Immature natural killer cell (primary cell): ENCODE measurements around the gene ARHGAP26. TPM values are rescaled to one million over a fixed set of nuclear protein-coding genes. Genes with fewer than 3 reads are reported as not detected.
A peak's percentile ranks its signal among the peaks of the same experiment; 100 is the strongest.

Experiments
- DNase-seq, 3 donors: peaks; one replicate each; pipeline ENCODE4 v3.0.0; 2022; ENCODE audit warnings: mixed read lengths in 1 of 3
- H3K27ac Mint-ChIP-seq, 6 donors: one replicate each; pipeline ENCODE4 v1.8.0; 2020; ENCODE audit warnings: mixed read lengths in 6 of 6, mild to moderate bottlenecking in 5 of 6, inconsistent platforms in 4 of 6, moderate library complexity in 3 of 6
- H3K27me3 Mint-ChIP-seq, 3 donors: one replicate each; pipeline ENCODE4 v1.8.0; 2020 to 2021; ENCODE audit warnings: low read depth in 3 of 3, mild to moderate bottlenecking in 3 of 3, mixed read lengths in 3 of 3, moderate library complexity in 3 of 3, inconsistent platforms in 1 of 3
- H3K36me3 Mint-ChIP-seq, 3 donors: one replicate each; pipeline ENCODE4 v1.8.0; 2020; ENCODE audit warnings: mixed read lengths in 3 of 3, inconsistent platforms in 2 of 3, mild to moderate bottlenecking in 2 of 3
- H3K4me1 Mint-ChIP-seq, 2 donors: one replicate each; pipeline ENCODE4 v1.8.0; 2020; ENCODE audit warnings: inconsistent platforms in 2 of 2, mild to moderate bottlenecking in 2 of 2, mixed read lengths in 2 of 2, moderate library complexity in 1 of 2
- H3K4me3 Mint-ChIP-seq, 5 donors: one replicate each; pipeline ENCODE4 v1.8.0; 2020; ENCODE audit warnings: mild to moderate bottlenecking in 5 of 5, mixed read lengths in 5 of 5, inconsistent platforms in 3 of 5, moderate library complexity in 3 of 5
- H3K9me3 Mint-ChIP-seq, 6 donors: one replicate each; pipeline ENCODE4 v1.8.0; 2020; ENCODE audit warnings: mild to moderate bottlenecking in 6 of 6, mixed read lengths in 6 of 6, inconsistent platforms in 4 of 6, moderate library complexity in 3 of 6
- polyA plus RNA-seq, 3 donors: library from polyadenylated mRNA; unstranded; fragments of 300-500 nt; fragmentation: Illumina TruSeq; gene quantifications; one replicate each; pipeline ENCODE4 v1.2.3, GENCODE V29; 2021

ARHGAP26 gene
- polyA plus RNA-seq, 3 donors from 2014 or later = 14.5 to 43.7 (median 17.6) TPM

DNA sequence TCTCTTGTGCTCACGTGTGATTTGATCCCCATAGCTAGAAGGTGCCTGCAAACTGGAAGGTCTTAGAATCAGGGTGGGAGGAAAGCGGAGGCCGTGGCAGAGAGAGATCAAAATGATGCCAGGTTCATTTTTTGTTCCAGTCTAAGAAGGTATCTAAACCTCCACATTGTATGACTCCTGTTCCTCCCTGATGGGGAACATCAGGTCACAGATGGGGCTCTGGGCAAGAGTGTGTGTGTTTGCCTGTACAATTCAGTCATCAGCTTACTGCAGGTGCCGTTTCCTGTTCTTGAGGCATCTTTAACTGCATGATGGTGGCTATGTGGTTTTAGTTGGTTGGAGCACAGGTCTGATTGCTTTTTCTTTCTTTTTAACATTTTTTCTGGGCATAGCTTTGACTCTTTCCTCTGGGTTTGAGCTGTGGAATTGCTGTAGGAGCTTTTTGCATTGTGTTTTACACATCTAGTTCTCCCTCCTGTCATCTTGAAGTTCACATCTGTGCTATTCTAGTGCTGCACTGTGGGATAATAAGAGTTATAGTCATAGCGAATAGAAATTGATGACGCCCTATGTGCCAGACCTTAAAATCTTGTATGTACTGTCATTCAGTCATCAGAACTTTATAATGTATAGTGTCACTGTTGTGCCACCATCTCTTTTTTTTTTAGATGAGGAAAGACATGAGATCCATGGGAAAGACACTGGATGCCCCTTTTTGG is 30.8 kb downstream of the ARHGAP26 start:
- Mint-ChIP-seq H3K4me1 (peaks cover 79 to 95% of the 10 kb centered on the region in 2 donors), H3K4me3 (peak overlapping the region; percentile 75 to 88 (median 81)), H3K9me3 (no peaks in the 10 kb centered on the region), H3K27me3 (peaks cover 0 to 2% (median 2%) of the 10 kb centered on the region in 3 donors), H3K36me3 (no peaks in the 10 kb centered on the region), H3K27ac (peak overlapping the region; percentile 88 to 99 (median 94))
- peak; percentile 60 to 67 (median 62) for DNase-seq

DNA sequence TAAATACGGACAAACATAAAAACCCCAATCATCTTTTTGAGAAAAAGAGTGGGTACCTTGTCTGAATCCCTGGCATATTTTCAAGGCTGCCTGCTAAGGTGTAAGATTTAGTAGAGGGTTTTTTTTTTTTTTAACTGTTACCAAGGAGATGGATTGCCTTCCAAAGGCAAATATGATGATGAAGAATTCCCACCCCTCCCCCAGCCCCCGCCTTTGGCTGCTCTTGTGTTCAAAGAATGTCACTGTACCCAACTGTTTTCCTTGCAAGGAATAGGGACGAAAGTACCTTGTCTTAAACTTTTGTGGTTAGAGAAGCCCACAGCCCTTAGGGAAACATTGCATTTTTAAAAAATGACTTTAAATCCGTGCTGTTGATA is 31.3 kb downstream of the ARHGAP26 start:
- peak overlapping the region; percentile 88 to 99 (median 94) for H3K27ac Mint-ChIP-seq
- no peak for DNase-seq

DNA sequence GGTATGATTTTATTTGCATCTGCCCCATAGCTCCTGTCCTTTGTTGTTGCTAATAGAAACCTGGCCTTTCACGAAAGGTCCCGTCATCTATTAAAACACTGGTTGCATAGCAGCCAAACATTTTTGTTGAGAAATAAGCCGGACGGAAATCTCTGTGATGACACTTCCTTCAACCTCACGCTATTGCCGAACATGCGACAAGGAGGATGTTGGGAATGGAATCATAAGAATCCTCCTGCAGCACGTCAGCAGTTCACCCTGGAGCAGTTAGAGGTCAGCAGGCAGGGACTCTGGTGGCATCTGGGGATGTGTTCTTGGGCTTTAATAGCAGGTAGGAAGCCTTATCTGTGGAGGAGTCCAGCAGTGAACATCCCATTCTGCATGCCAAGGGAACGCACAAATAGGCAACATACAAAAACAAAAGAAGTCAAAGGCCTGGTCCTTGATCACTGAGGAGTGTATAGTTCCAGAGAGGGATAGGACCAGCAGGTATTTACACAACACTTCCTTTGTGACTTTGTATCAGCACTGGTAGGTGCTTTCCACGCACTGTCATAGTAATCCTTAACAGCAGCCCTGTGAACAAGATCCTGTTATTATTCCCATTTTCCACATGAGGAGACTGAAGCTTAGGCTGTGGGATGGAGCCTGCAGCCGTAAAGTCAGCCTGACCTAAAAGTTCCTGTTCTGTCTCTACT is 33.4 kb downstream of the ARHGAP26 start:
- Mint-ChIP-seq H3K27ac (peak overlapping the region in 5 of 6 donors; percentile 6 to 66 (median 42)), H3K4me3 (no peak overlapping the region), H3K9me3 (no peaks in the 10 kb centered on the region), H3K36me3 (no peaks in the 10 kb centered on the region), H3K27me3 (peaks cover 0 to 2% (median 2%) of the 10 kb centered on the region in 3 donors), H3K4me1 (peaks cover 72 to 92% of the 10 kb centered on the region in 2 donors)
- no peak for DNase-seq

More for the DNA sequence above, 31.3 kb downstream of the ARHGAP26 start:
- no peaks in the 10 kb centered on the region for H3K9me3 Mint-ChIP-seq
- peaks cover 0 to 2% (median 2%) of the 10 kb centered on the region in 3 donors for H3K27me3 Mint-ChIP-seq
- H3K36me3 Mint-ChIP-seq = no peaks in the 10 kb centered on the region
- peak overlapping the region; percentile 75 to 88 (median 81) for H3K4me3 Mint-ChIP-seq
- H3K4me1 Mint-ChIP-seq = peaks cover 79 to 95% of the 10 kb centered on the region in 2 donors

DNA sequence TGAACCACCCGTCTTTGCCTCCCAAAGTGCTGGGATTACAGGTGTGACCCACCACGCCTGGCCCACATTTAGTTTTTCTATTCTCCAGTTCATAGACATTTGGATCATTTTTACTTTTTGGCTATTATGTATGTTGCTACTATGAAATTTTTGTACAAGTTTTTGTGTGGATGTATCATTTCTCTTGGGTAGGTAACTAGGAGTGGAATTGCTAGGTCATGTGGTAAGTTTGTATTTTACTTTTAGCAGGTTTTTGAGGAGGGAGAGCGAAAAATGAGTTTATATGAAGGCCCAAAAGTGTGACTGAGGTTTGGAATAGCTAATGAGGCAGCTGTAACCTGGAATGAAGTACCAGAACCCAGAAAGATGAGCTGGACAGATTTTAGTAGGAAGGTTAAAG is 35.2 kb downstream of the ARHGAP26 start:
- Mint-ChIP-seq H3K4me1 (peaks cover 72 to 92% of the 10 kb centered on the region in 2 donors), H3K4me3 (no peak overlapping the region), H3K9me3 (no peaks in the 10 kb centered on the region), H3K27me3 (peaks cover 0 to 2% (median 2%) of the 10 kb centered on the region in 3 donors), H3K27ac (peak overlapping the region in 4 of 6 donors; percentile 4 to 75 (median 32)), H3K36me3 (no peaks in the 10 kb centered on the region)
- no peak for DNase-seq

DNA sequence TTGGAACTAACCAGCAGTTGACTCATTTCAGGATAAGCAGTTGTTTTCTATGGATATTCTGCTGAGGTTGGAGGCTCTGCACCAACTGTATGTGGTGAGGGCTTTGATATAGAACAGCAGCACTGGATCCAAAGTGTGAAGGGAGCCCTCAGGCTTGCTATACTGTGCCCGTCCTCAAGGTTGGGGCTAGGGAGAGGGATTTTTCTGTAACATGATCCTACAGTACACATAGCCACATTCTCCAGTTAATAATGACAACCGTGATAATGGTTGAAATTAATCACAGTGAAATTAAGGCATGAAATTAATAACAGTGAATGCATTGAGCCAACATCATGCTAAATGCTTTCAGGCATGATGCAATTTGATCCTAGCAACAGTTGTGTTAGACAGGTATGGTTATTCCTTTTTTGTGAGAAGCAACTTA is 36.7 kb downstream of the ARHGAP26 start:
- Mint-ChIP-seq H3K27me3 (no peaks in the 10 kb centered on the region), H3K36me3 (no peaks in the 10 kb centered on the region), H3K4me1 (peaks cover 71 to 92% of the 10 kb centered on the region in 2 donors), H3K27ac (peak overlapping the region in 1 of 6 donors; percentile 45), H3K4me3 (no peak overlapping the region), H3K9me3 (no peaks in the 10 kb centered on the region)
- DNase-seq = no peak

GRCh38 chr5:142807372-142807911 is 37.3 kb downstream of the ARHGAP26 start:
- no peaks in the 10 kb centered on the region for H3K27me3 Mint-ChIP-seq
- peak overlapping the region in 2 of 6 donors; percentile 16 to 71 for H3K27ac Mint-ChIP-seq
- peaks cover 71 to 90% of the 10 kb centered on the region in 2 donors for H3K4me1 Mint-ChIP-seq
- H3K36me3 Mint-ChIP-seq = no peaks in the 10 kb centered on the region
- no peak for DNase-seq
- no peaks in the 10 kb centered on the region for H3K9me3 Mint-ChIP-seq
- H3K4me3 Mint-ChIP-seq = no peak overlapping the region

DNA sequence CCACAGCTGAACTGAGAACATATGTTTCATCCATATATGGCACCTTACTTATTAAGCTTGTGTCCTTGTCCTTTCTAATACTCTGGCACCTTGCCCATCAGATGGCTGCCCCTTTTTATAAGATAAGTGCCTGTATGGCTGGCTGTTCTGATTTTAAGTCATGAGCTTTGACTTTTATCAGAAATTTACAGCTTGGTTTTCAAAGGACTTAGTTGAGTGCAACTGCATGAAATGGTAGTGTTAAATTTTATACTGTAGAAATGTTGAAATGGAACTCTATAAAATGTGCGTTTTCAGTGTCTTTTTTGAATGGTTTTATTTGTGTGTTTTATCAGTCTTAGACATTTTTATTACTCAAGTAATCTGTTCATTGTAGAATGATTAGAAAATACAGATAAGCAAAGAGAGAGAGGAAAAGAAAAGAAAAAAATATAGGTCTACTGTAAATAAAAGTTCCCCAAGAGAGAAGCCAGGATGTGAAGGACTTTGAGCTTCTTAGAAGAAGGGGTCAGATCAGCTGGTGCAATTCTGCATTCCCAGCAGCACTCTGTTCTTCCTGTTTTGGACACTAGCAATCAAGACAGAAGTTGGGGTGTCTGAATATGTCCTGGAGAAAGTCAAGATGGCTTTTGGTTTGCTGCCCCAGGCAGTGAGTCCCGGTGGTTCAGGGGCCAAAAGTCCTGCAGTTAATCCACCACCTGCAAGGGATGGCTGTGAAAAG is 38.9 kb downstream of the ARHGAP26 start:
- Mint-ChIP-seq H3K9me3 (no peaks in the 10 kb centered on the region), H3K27me3 (peaks cover 0 to 2% (median 0%) of the 10 kb centered on the region in 3 donors), H3K36me3 (peaks cover 0 to 6% (median 6%) of the 10 kb centered on the region in 3 donors), H3K4me1 (peaks cover 79 to 89% of the 10 kb centered on the region in 2 donors), H3K27ac (peak overlapping the region in 2 of 6 donors; percentile 47 to 53), H3K4me3 (peak overlapping the region in 1 of 5 donors; percentile 8)
- DNase-seq = no peak

- Mint-ChIP-seq H3K4me1 (peaks cover 83 to 87% of the 10 kb centered on the region in 2 donors), H3K27me3 (peaks cover 0 to 2% (median 0%) of the 10 kb centered on the region in 3 donors), H3K9me3 (no peaks in the 10 kb centered on the region), H3K27ac (peak overlapping the region in 4 of 6 donors; percentile 7 to 81 (median 38)), H3K4me3 (no peak overlapping the region), H3K36me3 (peaks cover 3 to 6% (median 6%) of the 10 kb centered on the region in 3 donors)
- DNase-seq = no peak
These were observed 39.9 kb downstream of the ARHGAP26 start for GRCh38 chr5:142810081-142810480.

DNA sequence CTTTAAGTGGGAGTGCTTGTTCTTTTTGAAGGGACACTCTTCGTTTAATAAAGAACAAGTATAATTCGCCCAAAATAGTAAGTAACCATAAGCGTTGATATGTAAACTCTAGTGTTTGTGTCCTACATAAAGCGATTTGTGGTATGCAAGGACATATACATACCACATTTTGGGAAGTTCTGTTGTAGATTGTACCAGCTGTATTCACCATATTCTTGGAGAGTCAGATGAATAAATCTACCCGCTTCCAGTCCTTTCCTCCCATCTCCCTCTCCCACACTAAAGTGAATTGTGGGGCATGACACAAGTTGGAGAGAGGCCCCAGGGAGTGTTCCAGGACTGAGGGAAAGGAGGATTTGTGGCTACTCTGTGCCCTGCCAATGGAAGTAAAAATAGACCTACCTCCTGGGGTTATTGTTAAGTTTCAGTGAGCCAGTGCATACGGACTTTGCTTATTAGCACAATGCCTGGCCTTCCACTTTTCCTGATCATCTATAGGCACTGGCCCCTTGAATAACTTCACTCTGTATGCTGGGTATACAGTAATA is 40.6 kb downstream of the ARHGAP26 start:
- peak overlapping the region in 3 of 6 donors; percentile 7 to 55 (median 49) for H3K27ac Mint-ChIP-seq
- H3K36me3 Mint-ChIP-seq = peaks cover 6% of the 10 kb centered on the region in 3 donors
- H3K4me3 Mint-ChIP-seq = no peak overlapping the region

DNA sequence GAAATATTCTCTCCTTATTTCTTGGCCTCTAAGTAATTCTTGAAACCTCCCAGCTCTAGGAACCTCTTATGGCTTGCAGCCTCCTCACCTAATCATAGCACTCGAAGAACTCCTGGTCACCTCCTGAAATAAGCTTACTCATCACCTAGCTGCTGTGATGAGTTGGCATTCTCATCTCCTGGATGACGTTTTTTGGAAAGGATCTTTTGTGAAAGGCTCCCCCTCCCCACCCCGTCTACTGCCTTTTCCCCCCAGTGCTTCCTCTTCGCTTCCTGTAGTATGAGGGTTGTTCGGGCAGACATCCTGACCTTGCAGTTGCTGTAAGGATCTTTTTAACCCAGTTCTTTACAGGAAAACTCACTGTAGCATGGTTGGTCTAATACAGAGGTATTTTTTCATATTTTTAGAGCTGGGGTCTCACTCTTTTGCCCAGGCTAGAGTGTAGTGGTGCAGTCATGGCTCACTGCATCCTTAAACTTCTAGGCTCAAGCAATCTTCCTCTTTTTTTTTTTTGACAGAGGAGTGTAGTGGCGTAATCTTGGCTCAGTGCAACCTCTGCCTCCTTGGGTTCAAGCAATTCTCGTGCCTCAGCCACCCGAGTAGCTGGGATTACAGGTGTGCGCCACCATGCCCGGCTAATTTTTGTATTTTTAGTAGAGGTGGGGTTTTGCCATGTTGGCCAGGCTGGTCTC is 41.8 kb downstream of the ARHGAP26 start:
- no peak for DNase-seq
- peaks cover 0 to 2% (median 0%) of the 10 kb centered on the region in 3 donors for H3K27me3 Mint-ChIP-seq
- H3K9me3 Mint-ChIP-seq = no peaks in the 10 kb centered on the region
- peaks cover 6% of the 10 kb centered on the region in 3 donors for H3K36me3 Mint-ChIP-seq
- H3K4me1 Mint-ChIP-seq = peaks cover 82 to 87% of the 10 kb centered on the region in 2 donors
- peak overlapping the region in 3 of 6 donors; percentile 6 to 44 (median 29) for H3K27ac Mint-ChIP-seq
- H3K4me3 Mint-ChIP-seq = peak overlapping the region in 2 of 5 donors; percentile 9 to 20

More for the DNA sequence above, 40.6 kb downstream of the ARHGAP26 start:
- Mint-ChIP-seq H3K4me1 (peaks cover 82 to 87% of the 10 kb centered on the region in 2 donors), H3K27me3 (peaks cover 0 to 2% (median 0%) of the 10 kb centered on the region in 3 donors), H3K9me3 (no peaks in the 10 kb centered on the region)
- no peak for DNase-seq

DNA sequence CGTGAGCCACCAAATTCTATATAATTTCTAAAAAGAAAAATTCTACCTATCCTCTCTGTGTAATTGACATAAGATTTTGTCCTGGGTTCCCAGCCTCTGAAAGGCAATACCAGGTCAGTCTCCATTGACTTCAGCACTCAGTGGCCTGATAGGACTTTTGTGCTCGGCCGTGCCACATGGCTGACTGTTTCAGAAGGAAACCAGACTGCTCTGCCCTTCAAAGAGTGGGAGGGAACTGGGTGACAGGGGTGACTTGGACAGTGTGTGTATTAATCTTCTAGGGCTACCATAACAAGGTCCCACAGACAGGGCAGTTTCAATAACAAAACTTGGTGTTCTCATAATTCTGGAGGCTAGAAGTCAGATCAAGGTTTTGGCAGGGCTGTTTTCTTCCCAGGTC is 43.0 kb downstream of the ARHGAP26 start:
- H3K27me3 Mint-ChIP-seq = peaks cover 0 to 3% (median 2%) of the 10 kb centered on the region in 3 donors
- H3K27ac Mint-ChIP-seq = peak overlapping the region in 5 of 6 donors; percentile 4 to 59 (median 18)
- no peak overlapping the region for H3K4me3 Mint-ChIP-seq
- peaks cover 6% of the 10 kb centered on the region in 3 donors for H3K36me3 Mint-ChIP-seq
- H3K4me1 Mint-ChIP-seq = peaks cover 87 to 91% of the 10 kb centered on the region in 2 donors
- H3K9me3 Mint-ChIP-seq = no peaks in the 10 kb centered on the region
- no peak for DNase-seq

- peaks cover 87 to 91% of the 10 kb centered on the region in 2 donors for H3K4me1 Mint-ChIP-seq
- no peak overlapping the region for H3K4me3 Mint-ChIP-seq
- peaks cover 0 to 3% (median 2%) of the 10 kb centered on the region in 3 donors for H3K27me3 Mint-ChIP-seq
- no peak overlapping the region for H3K27ac Mint-ChIP-seq
- H3K36me3 Mint-ChIP-seq = peaks cover 6% of the 10 kb centered on the region in 3 donors
- H3K9me3 Mint-ChIP-seq = no peaks in the 10 kb centered on the region
- no peak for DNase-seq
These were observed 43.9 kb downstream of the ARHGAP26 start for GRCh38 chr5:142814122-142814521.
